Sigmoid colon (tissue), 7 donors: ENCODE measurements around the gene PLCL1. TPM values are rescaled to one million over a fixed set of nuclear protein-coding genes. Genes with fewer than 3 reads are reported as not detected.

Source experiments
- DNase-seq: peaks from one replicate; pipeline ENCODE4 v3.0.0-alpha.2; 2019
- H3K27ac ChIP-seq, 4 donors: fragments of 200-600 bp; sonication (generic); one replicate each; pipeline ENCODE4 v1.5.1; 2016 to 2019; ENCODE audit warnings: mild to moderate bottlenecking in 1 of 4
- H3K27me3 ChIP-seq, 3 donors: fragments of 200-600 bp; sonication (generic); one replicate each; pipeline ENCODE4 v1.5.1; 2019; ENCODE audit warnings: mild to moderate bottlenecking in 1 of 3
- H3K36me3 ChIP-seq, 4 donors: fragments of 200-600 bp; sonication (generic); one replicate each; pipeline ENCODE4 v1.5.1; 2016 to 2019
- H3K4me1 ChIP-seq, 4 donors: fragments of 200-600 bp; sonication (generic); one replicate each; pipeline ENCODE4 v1.5.1; 2017 to 2019
- H3K4me3 ChIP-seq, 4 donors: fragments of 200-600 bp; sonication (generic); one replicate each; pipeline ENCODE4 v1.5.1; 2017 to 2019; ENCODE audit warnings: mild to moderate bottlenecking in 2 of 4, moderate library complexity in 1 of 4
- H3K9me3 ChIP-seq, 4 donors: fragments of 200-600 bp in 3 of 4; sonication (generic) in 3 of 4; one replicate each; pipeline versions ENCODE4 v1.5.1 to v1.6.1; 2013 to 2019
- EP300 ChIP-seq, 4 donors: sonication (generic); formaldehyde crosslinking; IDR thresholded peaks; one replicate each; pipeline ENCODE4 v1.6.1; 2017; ENCODE audit warnings: antibody characterized with exemption in 4 of 4
- POLR2A ChIP-seq, 2 donors: fragments of 450-650 bp; IDR thresholded peaks; one replicate each; pipeline ENCODE4 v1.6.1; 2016; ENCODE audit warnings: antibody characterized with exemption in 2 of 2, mild to moderate bottlenecking in 2 of 2, moderate library complexity in 2 of 2
- POLR2AphosphoS5 ChIP-seq, 4 donors: sonication (generic); formaldehyde crosslinking; IDR thresholded peaks; one replicate each; pipeline ENCODE4 v1.6.1; 2017; ENCODE audit warnings: antibody characterized with exemption in 4 of 4
- WGBS, 2 donors: extraction: QIAGEN DNeasy Blood & Tissue Kit; methylation state at CpG; one replicate each; pipeline ENCODE4 v1.1.7; 2013; 5-methylcytosine and 5-hydroxymethylcytosine counted together
- intact Hi-C: fragments of 100-400 bp; cut with DNase I; formaldehyde crosslinking; loops from one replicate; pipeline ENCODE4 v1.15.1; 2023
- polyA plus RNA-seq, 3 donors: library from polyadenylated mRNA; stranded (reverse); fragments of 200-250 nt; gene quantifications; one replicate each; pipeline ENCODE4 v1.2.3, GENCODE V29; 2013
- total RNA-seq, 4 donors: library from RNA; depleted of rRNA; stranded (reverse); fragments of >200 nt; gene quantifications; one replicate each; pipeline ENCODE4 v1.1.0, GENCODE V29; 2016
- TF ChIP-seq, protein P1 (sequence below), 4 experiments: fragments of 450-650 bp in 3 of 4; fragments of 200-600 bp in 1 of 4; IDR thresholded peaks; one replicate each; pipeline ENCODE4 v1.5.1; 2016 to 2019; ENCODE audit warnings: antibody characterized with exemption in 4 of 4, mild to moderate bottlenecking in 3 of 4, moderate library complexity in 2 of 4
- donor health status: healthy with polysubstance abuse.
- donor health status: Bipolar disorder and iron deficiency.
- donor health status: healthy.

The PLCL1 gene
- total and polyA plus RNA-seq, 7 donors = 0.69 to 20.0 (median 13.6) TPM

DNA sequence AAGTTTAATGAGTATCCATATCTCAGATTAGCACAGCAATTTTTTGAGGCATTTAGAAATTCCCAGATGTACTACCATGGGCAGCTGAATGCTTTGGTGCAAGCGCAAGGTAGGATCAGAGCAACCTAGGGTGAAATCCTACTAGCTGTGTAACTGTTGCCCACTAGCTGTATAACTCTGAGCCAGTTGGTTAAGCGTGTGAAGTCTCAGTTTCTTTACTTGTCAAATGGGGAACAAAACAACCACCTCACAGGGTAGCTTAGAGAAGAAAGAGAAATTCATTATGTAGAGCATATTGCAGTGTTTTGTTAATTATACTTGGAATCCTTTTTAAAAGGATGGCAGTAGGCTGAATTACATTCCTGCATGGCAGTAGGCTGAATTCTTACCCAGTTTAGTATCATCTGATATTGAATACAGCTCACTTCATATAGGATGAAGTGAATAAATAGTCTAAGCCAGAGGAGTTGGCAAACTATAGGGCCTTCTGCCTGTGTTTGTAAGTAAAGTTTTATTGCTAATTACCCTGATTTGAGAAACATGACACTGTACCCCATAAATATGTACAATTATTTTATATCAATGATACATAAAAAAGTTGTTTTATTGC, 180.7 kb downstream of the PLCL1 start:
- 97 to 98% methylated on average over 2 of the region's 2 CpGs for WGBS, 2 donors
- H3K4me3 ChIP-seq = no peak overlapping the region
- H3K4me1 ChIP-seq = peaks cover 0 to 12% (median 2%) of the 10 kb centered on the region in 4 donors
- no peaks in the 10 kb centered on the region for H3K36me3 ChIP-seq
- H3K9me3 ChIP-seq = no peaks in the 10 kb centered on the region
- H3K27me3 ChIP-seq = no peaks in the 10 kb centered on the region
- intact Hi-C loops = no loop called here
- DNase-seq = no peak
- TF ChIP-seq EP300 (IDR thresholded peaks at IDR 0.05) = no peak
- TF ChIP-seq POLR2A (IDR thresholded peaks at IDR 0.05) = no peak
- TF ChIP-seq, protein P1, sequence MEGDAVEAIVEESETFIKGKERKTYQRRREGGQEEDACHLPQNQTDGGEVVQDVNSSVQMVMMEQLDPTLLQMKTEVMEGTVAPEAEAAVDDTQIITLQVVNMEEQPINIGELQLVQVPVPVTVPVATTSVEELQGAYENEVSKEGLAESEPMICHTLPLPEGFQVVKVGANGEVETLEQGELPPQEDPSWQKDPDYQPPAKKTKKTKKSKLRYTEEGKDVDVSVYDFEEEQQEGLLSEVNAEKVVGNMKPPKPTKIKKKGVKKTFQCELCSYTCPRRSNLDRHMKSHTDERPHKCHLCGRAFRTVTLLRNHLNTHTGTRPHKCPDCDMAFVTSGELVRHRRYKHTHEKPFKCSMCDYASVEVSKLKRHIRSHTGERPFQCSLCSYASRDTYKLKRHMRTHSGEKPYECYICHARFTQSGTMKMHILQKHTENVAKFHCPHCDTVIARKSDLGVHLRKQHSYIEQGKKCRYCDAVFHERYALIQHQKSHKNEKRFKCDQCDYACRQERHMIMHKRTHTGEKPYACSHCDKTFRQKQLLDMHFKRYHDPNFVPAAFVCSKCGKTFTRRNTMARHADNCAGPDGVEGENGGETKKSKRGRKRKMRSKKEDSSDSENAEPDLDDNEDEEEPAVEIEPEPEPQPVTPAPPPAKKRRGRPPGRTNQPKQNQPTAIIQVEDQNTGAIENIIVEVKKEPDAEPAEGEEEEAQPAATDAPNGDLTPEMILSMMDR (IDR thresholded peaks at IDR 0.05) = no peak
- no peak for TF ChIP-seq POLR2AphosphoS5 (IDR thresholded peaks at IDR 0.05)
- H3K27ac ChIP-seq = no peak overlapping the region

- Histone ChIP-seq H3K9me3 (no peaks in the 10 kb centered on the region), H3K4me3 (no peak overlapping the region), H3K27ac (no peak overlapping the region), H3K27me3 (no peaks in the 10 kb centered on the region), H3K36me3 (no peaks in the 10 kb centered on the region), H3K4me1 (peaks cover 0 to 12% (median 2%) of the 10 kb centered on the region in 4 donors)
- TF ChIP-seq POLR2A (IDR thresholded peaks at IDR 0.05) (no peak), EP300 (IDR thresholded peaks at IDR 0.05) (no peak), POLR2AphosphoS5 (IDR thresholded peaks at IDR 0.05) (no peak)
- TF ChIP-seq, protein P1 (IDR thresholded peaks at IDR 0.05) = no peak
- intact Hi-C loops = no loop called here
- no peak for DNase-seq
- 91% methylated on average over 3 of the region's 3 CpGs for WGBS, 2 donors
Measured at GRCh38 chr2:197986977-197987376, 182.6 kb downstream of the PLCL1 start.

- Histone ChIP-seq H3K4me1 (peaks cover 0 to 4% (median 2%) of the 10 kb centered on the region in 4 donors), H3K9me3 (no peaks in the 10 kb centered on the region), H3K4me3 (no peak overlapping the region), H3K36me3 (no peaks in the 10 kb centered on the region), H3K27ac (no peak overlapping the region), H3K27me3 (no peaks in the 10 kb centered on the region)
- WGBS, 2 donors = 97 to 99% methylated on average over 2 of the region's 2 CpGs
- no peak for TF ChIP-seq EP300 (IDR thresholded peaks at IDR 0.05)
- TF ChIP-seq, protein P1 (IDR thresholded peaks at IDR 0.05) = no peak
- no peak for TF ChIP-seq POLR2A (IDR thresholded peaks at IDR 0.05)
- TF ChIP-seq POLR2AphosphoS5 (IDR thresholded peaks at IDR 0.05) = no peak
- DNase-seq = no peak
- intact Hi-C loops = no loop called here
Measured at GRCh38 chr2:197990356-197990755, 186.0 kb downstream of the PLCL1 start.

DNA sequence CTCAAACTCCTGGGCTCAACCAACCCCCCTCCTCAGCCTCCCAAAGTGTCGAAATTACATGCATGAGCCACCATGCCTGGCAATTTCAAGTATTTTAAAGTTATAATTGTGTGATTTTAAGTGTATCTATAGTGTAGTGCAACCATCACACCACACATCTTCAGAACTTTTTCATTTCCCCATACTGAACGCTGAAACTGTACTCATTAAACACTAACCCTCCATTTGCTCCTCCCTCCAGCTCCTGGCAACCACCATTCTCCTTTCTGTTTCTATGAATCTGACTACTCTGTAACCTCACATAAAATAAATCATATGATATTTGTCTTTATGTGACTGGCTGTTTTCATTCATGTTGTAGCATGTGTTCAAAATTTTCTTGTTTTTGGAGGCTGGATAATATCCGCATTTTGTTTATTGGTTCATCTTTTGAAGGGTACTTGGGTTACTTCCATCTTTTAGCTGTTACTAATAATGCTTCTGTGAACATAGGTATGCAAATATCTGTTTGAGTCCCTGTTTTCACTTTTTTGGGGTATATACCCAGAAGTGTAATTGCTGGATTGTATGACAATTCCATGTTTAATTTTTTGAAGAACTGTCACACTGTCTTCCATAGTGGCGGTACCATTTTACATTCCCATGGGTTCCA, 188.2 kb downstream of the PLCL1 start:
- intact Hi-C loops = no loop called here
- no peaks in the 10 kb centered on the region for H3K27me3 ChIP-seq
- WGBS, 2 donors = 78 to 85% methylated on average over 4 of the region's 4 CpGs
- H3K4me3 ChIP-seq = no peak overlapping the region
- H3K9me3 ChIP-seq = no peaks in the 10 kb centered on the region
- DNase-seq = no peak
- no peak overlapping the region for H3K27ac ChIP-seq
- no peaks in the 10 kb centered on the region for H3K36me3 ChIP-seq
- H3K4me1 ChIP-seq = no peaks in the 10 kb centered on the region
- TF ChIP-seq POLR2AphosphoS5 (IDR thresholded peaks at IDR 0.05) (no peak), EP300 (IDR thresholded peaks at IDR 0.05) (no peak), POLR2A (IDR thresholded peaks at IDR 0.05) (no peak)
- TF ChIP-seq, protein P1 (IDR thresholded peaks at IDR 0.05) = no peak
